Hair follicle dermal papilla cell (primary cell): ENCODE results near the gene PDLIM1. TPM values are rescaled to one million over a fixed set of nuclear protein-coding genes. Genes with fewer than 3 reads are reported as not detected.

Source experiments
- total RNA-seq: library from RNA; depleted of rRNA; stranded (reverse); fragments of >200 nt; gene quantifications from 2 replicates; pipeline ENCODE4 v1.2.3, GENCODE V29; 2012

PDLIM1 gene
- total RNA-seq = 36.8 and 49.5 TPM in 2 replicates

DNA sequence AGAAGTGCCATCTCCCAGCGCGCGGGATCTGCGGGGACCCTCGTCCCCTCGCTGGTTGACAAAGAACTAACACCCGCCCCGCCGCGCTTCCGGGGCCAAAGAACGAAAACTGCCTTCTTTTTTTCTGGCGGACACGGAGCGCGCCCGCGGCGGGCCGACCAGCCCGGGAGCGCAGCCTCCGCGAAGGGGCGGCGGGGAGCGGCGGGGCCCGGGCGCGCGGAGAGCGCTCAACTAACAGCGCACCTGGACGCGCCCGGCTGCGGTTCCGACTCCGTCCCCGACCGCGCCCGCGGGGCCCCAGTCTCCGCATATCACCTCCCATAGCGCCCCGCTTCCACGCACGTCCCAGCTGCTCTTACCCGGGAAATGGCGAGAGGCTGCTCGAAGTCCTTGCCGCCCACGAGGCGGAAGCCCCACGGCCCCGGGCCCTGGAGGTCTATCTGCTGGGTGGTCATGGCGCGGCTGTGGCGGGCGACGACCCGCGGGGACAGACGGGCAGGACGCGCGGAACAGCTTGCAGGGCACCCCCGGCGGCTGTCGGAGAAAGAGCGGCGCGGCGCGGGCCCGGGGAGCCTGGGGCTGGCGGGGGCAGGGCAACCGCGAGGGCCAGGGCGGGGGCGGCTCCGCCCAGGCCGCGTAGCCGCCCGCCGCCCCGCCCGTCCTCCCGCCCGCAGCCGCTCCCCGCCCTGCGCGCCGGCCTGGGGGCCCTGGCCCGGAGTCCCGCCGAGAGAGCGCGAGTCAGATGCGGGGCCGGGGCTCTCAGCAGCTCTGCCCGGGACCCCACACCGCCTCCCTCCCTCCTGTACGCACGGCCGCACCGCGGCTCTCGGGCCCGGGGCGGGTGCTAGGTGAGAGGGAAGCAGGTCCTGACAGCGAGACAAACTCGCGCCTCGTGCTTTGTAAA, at the start of gene PDLIM1:
TSS of gene PDLIM1 (minus strand) at position 543 of the 904 bp plus-strand sequence. CDS start at position 455, 88 bp downstream.

GRCh38 chr10:95193944-95194343, 96.9 kb downstream of the PDLIM1 start, which contains the start of gene ACSM6:
ACSM6 (plus strand) TSS chr10:95194238; CDS start chr10:95194486, 248 bp downstream.

Other genes starting within 250 kb of the PDLIM1 start
- gene CYP2C8, start 221.5 kb downstream of the PDLIM1 start, total RNA-seq = 0.32 TPM in 1 of 2 replicates, not detected in the other
- gene ACSM6, start 96.8 kb downstream of the PDLIM1 start, total RNA-seq = not detected in 2 replicates